Right lung (tissue), 10 donors: ENCODE measurements around the gene EGLN2. TPM values are rescaled to one million over a fixed set of nuclear protein-coding genes. Genes with fewer than 3 reads are reported as not detected.
A peak's percentile ranks its signal among the peaks of the same experiment; 100 is the strongest.
"Not testable (repeated sequence)": the region's sequence is repeated elsewhere in the genome, so short reads cannot be mapped to it uniquely, and the experiment has no call there.

Source experiments
- DNase-seq, 2 donors: peaks; one replicate each; pipeline ENCODE4 v3.0.0-alpha.2; 2013
- long read RNA-seq, 8 donors: transcript quantifications; one replicate each; lab custom pipeline, GENCODE V29; 2026
- polyA plus RNA-seq, 5 donors: library from polyadenylated mRNA; unstranded; fragments of 120-200 nt; gene quantifications; one replicate each; pipeline versions ENCODE4 v1.2.1 to v1.2.3, GENCODE V29; 2013; ENCODE audit warnings: inconsistent platforms in 1 of 5, low replicate concordance in 1 of 5; ENCODE audit not compliant: insufficient read length in 5 of 5, insufficient read depth in 1 of 5

The EGLN2 gene
- 10 to 100 TPM; 54.8 to 91.0 (median 67.7) TPM for polyA plus RNA-seq
- long read RNA-seq, donor 1, transcript EGLN2-207 (5 exons, 2,821 nt) = minor isoform, 20 of 63 reads
- long read RNA-seq, donor 1, transcript EGLN2-201 (6 exons, 2,102 nt) = major isoform, 28 of 63 reads
- long read RNA-seq, donor 1, partial matches to known transcripts = 8 of 63 reads
- long read RNA-seq, donor 1, other reads (novel, unspliced or antisense) = 0 of 63 reads
- long read RNA-seq, donor 2, transcript EGLN2-201 (6 exons, 2,102 nt) = major isoform, 18 of 24 reads
- long read RNA-seq, donor 2, partial matches to known transcripts = 0 of 24 reads
- long read RNA-seq, donor 2, other reads (novel, unspliced or antisense) = 0 of 24 reads
- long read RNA-seq, donor 3, transcript EGLN2-207 (5 exons, 2,821 nt) = minor isoform, 12 of 83 reads
- long read RNA-seq, donor 3, transcript EGLN2-201 (6 exons, 2,102 nt) = major isoform, 16 of 83 reads
- long read RNA-seq, donor 3, partial matches to known transcripts = 51 of 83 reads
- long read RNA-seq, donor 3, other reads (novel, unspliced or antisense) = 0 of 83 reads
- long read RNA-seq, donor 4, transcript EGLN2-201 (6 exons, 2,102 nt) = minor isoform, 7 of 27 reads
- long read RNA-seq, donor 4, transcript EGLN2-207 (5 exons, 2,821 nt) = major isoform, 11 of 27 reads
- long read RNA-seq, donor 4, partial matches to known transcripts = 5 of 27 reads
- long read RNA-seq, donor 4, other reads (novel, unspliced or antisense) = 0 of 27 reads
- long read RNA-seq, donor 5, transcript EGLN2-201 (6 exons, 2,102 nt) = major isoform, 21 of 112 reads
- long read RNA-seq, donor 5, transcript EGLN2-207 (5 exons, 2,821 nt) = minor isoform, 11 of 112 reads
- long read RNA-seq, donor 5, transcript EGLN2-204 (4 exons, 3,034 nt) = minor isoform, 5 of 112 reads
- long read RNA-seq, donor 5, partial matches to known transcripts = 73 of 112 reads
- long read RNA-seq, donor 5, other reads (novel, unspliced or antisense) = 0 of 112 reads
- long read RNA-seq, donor 6, transcript EGLN2-207 (5 exons, 2,821 nt) = minor isoform, 12 of 92 reads
- long read RNA-seq, donor 6, transcript EGLN2-201 (6 exons, 2,102 nt) = major isoform, 18 of 92 reads
- long read RNA-seq, donor 6, partial matches to known transcripts = 57 of 92 reads
- long read RNA-seq, donor 6, other reads (novel, unspliced or antisense) = 0 of 92 reads
- long read RNA-seq, donor 7, transcript EGLN2-201 (6 exons, 2,102 nt) = major isoform, 24 of 50 reads
- long read RNA-seq, donor 7, transcript EGLN2-207 (5 exons, 2,821 nt) = minor isoform, 9 of 50 reads
- long read RNA-seq, donor 7, partial matches to known transcripts = 14 of 50 reads
- long read RNA-seq, donor 7, other reads (novel, unspliced or antisense) = 0 of 50 reads
- long read RNA-seq, donor 8, transcript EGLN2-201 (6 exons, 2,102 nt) = major isoform, 12 of 18 reads
- long read RNA-seq, donor 8, partial matches to known transcripts = 0 of 18 reads
- long read RNA-seq, donor 8, other reads (novel, unspliced or antisense) = 0 of 18 reads

- peak; percentile 100 for DNase-seq
These were observed at the start of gene EGLN2 for GRCh38 chr19:40798683-40799557. Gene EGLN2, plus strand, starts transcription at chr19:40799191. Its CDS starts 1,382 bp downstream, at chr19:40800573.

- DNase-seq = peak; percentile 100
These were observed 48.7 kb upstream of the EGLN2 start, which contains the start of gene ACTMAP for GRCh38 chr19:40750058-40750873. Gene ACTMAP, minus strand, starts transcription at chr19:40750477. Its CDS starts 674 bp downstream, at chr19:40749803.

GRCh38 chr19:40750874-40751537, 48.0 kb upstream of the EGLN2 start, which contains the start of gene SNRPA:
Gene SNRPA, plus strand, starts transcription at chr19:40751203. Its CDS starts 206 bp downstream, at chr19:40751409.
- peak; percentile 99 for DNase-seq

GRCh38 chr19:40752257-40752781, 46.7 kb upstream of the EGLN2 start:
- no peak for DNase-seq

GRCh38 chr19:40754611-40755247, 44.3 kb upstream of the EGLN2 start:
- no peak for DNase-seq

GRCh38 chr19:40755248-40755624, 43.8 kb upstream of the EGLN2 start:
- no peak for DNase-seq

- no peak for DNase-seq
These were observed 43.2 kb upstream of the EGLN2 start for GRCh38 chr19:40755791-40756190.

GRCh38 chr19:40756502-40757110, 42.4 kb upstream of the EGLN2 start:
- DNase-seq = no peak

- no peak for DNase-seq
These were observed 40.5 kb upstream of the EGLN2 start for GRCh38 chr19:40758491-40758890.

- DNase-seq = no peak
These were observed 39.6 kb upstream of the EGLN2 start for GRCh38 chr19:40759352-40759751.

GRCh38 chr19:40762754-40763470, 36.1 kb upstream of the EGLN2 start:
- no peak for DNase-seq

GRCh38 chr19:40763526-40763925, 35.5 kb upstream of the EGLN2 start:
- no peak for DNase-seq

GRCh38 chr19:40763963-40764362, 35.0 kb upstream of the EGLN2 start:
- no peak for DNase-seq

GRCh38 chr19:40766385-40766784, 32.6 kb upstream of the EGLN2 start:
- not testable (repeated sequence) for DNase-seq

GRCh38 chr19:40768869-40769268, 30.1 kb upstream of the EGLN2 start:
- no peak for DNase-seq

GRCh38 chr19:40771101-40771862, 27.7 kb upstream of the EGLN2 start:
- DNase-seq = not testable (repeated sequence)
